Lower leg skin (tissue), 4 donors: Measurements from ENCODE around the gene WDR33. TPM values are rescaled to one million over a fixed set of nuclear protein-coding genes. Genes with fewer than 3 reads are reported as not detected.
A peak's percentile ranks its signal among the peaks of the same experiment; 100 is the strongest.

Experiments used
- DNase-seq, 2 donors: peaks; one replicate each; pipeline ENCODE4 v3.0.0-alpha.2; 2019; ENCODE audit warnings: low spot score in 2 of 2
- H3K4me3 ChIP-seq: fragments of 200-600 bp; sonication (generic); 2 replicates; pipeline ENCODE4 v1.5.1; 2017; ENCODE audit warnings: mild to moderate bottlenecking, low read depth; ENCODE audit not compliant: poor library complexity, severe bottlenecking
- POLR2A ChIP-seq, 2 donors: fragments of 450-650 bp; IDR thresholded peaks; one replicate each; pipeline ENCODE4 v1.6.1; 2016 to 2017; ENCODE audit warnings: antibody characterized with exemption in 2 of 2, mild to moderate bottlenecking in 1 of 2, moderate library complexity in 1 of 2
- WGBS, 2 donors: methylation state at CpG; one replicate each; pipeline ENCODE4 v1.1.5; 2018; 5-methylcytosine and 5-hydroxymethylcytosine counted together
- intact Hi-C: fragments of 100-400 bp; cut with DNase I; formaldehyde crosslinking; loops from one replicate; pipeline ENCODE4 v1.15.0; 2023; ENCODE audit warnings: low total_unique reads
- total RNA-seq, 4 donors: library from RNA; depleted of rRNA; stranded (reverse); fragments of >200 nt; gene quantifications; one replicate each; pipeline ENCODE4 v1.1.0, GENCODE V29; 2016
- TF ChIP-seq, protein P1 (sequence below), 3 donors: fragments of 450-650 bp; IDR thresholded peaks; one replicate each; pipeline ENCODE4 v1.5.1; 2016; ENCODE audit warnings: antibody characterized with exemption in 3 of 3, mild to moderate bottlenecking in 3 of 3, moderate library complexity in 2 of 3

WDR33 gene
- total RNA-seq, 4 donors from 2014 or later: 31.6 to 44.8 (median 32.5) TPM

DNA sequence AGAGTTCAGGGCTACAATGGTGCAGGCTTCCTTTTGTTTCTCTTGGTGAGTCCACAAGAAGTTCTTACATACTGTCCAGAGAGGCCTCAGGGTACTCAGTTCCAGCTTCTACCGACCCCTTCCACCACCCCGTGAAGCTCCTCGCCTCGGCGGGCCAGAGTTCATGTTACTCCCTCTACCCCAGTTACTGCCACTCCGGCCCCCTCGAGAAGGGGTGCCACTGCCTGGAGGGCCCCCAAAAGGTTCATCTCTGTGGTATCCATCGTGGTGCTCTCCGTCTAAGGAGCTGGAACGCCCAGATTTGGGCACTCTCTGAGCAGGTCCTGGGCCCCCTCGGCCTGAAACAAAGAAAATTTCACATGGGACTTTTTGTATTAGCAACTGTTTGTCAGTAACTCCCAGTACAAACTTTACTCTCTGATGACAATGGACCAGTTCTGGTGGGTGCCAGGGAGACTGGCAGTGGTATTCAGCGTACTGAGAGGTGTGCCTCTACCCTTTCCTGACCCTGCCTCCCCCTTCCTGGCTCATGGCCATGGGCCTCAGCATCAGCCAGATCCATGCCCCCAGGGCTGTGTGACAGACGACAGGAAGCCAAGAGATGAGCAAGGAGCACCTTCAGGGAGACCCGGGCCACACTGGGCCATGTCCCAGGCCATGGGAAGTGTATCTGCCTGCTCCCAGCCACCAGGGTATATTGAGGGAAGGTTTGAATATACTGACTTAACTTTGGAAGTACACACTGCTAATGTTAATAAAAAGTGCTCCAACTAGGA is 104.6 kb downstream of the WDR33 start:
- 87 to 88% methylated on average over 14 of the region's 14 CpGs for WGBS, 2 donors
- intact Hi-C loops: no loop called here
- TF ChIP-seq POLR2A (IDR thresholded peaks at IDR 0.05): no peak
- TF ChIP-seq, protein P1, sequence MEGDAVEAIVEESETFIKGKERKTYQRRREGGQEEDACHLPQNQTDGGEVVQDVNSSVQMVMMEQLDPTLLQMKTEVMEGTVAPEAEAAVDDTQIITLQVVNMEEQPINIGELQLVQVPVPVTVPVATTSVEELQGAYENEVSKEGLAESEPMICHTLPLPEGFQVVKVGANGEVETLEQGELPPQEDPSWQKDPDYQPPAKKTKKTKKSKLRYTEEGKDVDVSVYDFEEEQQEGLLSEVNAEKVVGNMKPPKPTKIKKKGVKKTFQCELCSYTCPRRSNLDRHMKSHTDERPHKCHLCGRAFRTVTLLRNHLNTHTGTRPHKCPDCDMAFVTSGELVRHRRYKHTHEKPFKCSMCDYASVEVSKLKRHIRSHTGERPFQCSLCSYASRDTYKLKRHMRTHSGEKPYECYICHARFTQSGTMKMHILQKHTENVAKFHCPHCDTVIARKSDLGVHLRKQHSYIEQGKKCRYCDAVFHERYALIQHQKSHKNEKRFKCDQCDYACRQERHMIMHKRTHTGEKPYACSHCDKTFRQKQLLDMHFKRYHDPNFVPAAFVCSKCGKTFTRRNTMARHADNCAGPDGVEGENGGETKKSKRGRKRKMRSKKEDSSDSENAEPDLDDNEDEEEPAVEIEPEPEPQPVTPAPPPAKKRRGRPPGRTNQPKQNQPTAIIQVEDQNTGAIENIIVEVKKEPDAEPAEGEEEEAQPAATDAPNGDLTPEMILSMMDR (IDR thresholded peaks at IDR 0.05): no peak
- DNase-seq: no peak
- H3K4me3 ChIP-seq: no peak overlapping the region

DNA sequence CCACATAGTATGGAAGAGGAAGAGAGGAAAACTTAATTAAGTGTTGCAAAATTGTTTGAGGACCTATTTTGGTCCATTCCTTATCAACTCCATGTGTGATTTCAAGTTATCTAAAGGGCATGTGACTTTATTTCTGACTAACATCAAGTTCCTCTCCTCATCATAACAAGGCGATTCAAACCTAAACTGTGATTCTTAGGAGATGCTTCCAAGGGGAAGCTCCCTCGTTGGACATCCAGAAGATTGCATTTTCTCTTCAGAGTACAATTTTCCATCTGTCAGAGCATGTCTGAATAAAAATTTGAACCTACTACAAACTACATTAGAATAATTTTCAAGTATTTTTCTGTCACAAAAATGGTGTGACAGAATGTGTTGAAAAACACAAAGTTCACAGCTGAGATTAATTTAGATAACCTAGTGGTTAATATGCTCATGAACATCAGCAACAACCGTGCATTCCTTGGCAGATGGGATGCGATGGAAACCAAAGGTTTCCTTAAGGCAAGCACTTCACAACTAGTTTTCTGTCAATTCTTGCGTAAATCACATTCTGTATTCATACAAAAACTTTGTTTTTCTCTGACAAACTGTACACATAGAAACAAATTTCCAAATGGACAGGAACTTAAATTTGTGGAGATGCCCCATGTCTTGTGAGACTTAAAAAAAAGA is 105.4 kb downstream of the WDR33 start:
- 56 to 60% methylated on average over 5 of the region's 5 CpGs for WGBS, 2 donors
- TF ChIP-seq POLR2A (IDR thresholded peaks at IDR 0.05): no peak
- TF ChIP-seq, protein P1 (IDR thresholded peaks at IDR 0.05): no peak
- DNase-seq: no peak
- no peak overlapping the region for H3K4me3 ChIP-seq
- intact Hi-C loops: no loop called here

DNA sequence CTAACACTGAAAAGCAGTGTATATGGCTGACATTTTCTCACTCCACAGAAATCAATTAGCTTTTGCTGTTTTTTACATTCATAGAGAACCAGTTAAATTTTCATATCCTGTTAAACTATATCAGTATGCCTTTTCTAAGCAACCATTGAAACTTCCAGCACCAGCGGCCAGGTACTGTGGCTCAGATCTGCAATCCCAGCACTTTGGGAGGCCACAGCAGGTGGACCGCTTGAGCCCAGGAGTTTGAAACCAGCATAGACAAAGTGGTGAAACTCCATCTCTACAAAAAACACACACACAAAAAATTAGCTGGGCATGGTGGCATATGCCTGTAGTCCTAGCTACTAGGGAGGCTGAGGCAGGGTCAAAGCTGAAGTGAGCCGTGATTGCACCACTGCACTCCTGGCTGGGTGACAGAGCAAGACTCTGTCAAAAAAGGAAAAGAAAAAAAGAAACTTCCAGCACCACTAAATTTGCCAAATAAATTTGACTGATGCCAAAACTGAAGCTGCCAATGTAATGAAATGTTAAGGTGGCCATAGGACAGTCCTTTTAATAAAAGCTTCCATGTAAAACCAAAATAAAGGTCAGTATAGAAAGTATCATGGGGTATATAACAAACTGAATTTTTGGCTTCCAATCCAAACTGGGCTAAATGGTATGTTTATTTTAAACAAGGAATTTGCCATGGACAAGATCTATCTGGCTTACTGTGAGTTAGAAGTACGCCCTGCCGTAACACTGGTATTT is 106.2 kb downstream of the WDR33 start:
- 55 to 67% methylated on average over 5 of the region's 5 CpGs for WGBS, 2 donors
- no peak overlapping the region for H3K4me3 ChIP-seq
- DNase-seq: peak in 1 of 2 donors; percentile 54
- TF ChIP-seq POLR2A (IDR thresholded peaks at IDR 0.05): no peak
- intact Hi-C loops: no loop called here

DNA sequence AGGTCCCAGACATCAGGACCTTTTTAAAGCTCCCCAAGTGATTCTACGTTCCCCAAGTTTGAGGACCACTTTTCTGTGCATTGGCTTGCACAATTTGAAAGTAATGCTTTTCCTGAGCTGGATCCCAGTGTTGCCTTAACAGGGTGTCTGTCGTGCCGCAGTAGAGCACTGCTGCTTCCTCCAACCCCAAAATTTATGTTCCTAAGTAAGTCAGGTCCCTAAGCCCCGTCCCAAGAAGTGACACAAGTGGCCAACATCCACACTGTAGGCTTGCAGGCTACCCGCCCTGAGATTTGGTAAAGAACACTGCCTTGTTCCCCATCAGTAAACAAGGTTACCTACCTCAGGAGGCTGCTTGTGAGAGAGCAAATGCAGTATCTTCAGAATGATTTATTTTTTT is 107.7 kb downstream of the WDR33 start:
- H3K4me3 ChIP-seq: no peak overlapping the region
- TF ChIP-seq POLR2A (IDR thresholded peaks at IDR 0.05): no peak
- TF ChIP-seq, protein P1 (IDR thresholded peaks at IDR 0.05): no peak
- intact Hi-C loops: no loop called here
- no peak for DNase-seq
- 92 to 94% methylated on average over 5 of the region's 5 CpGs for WGBS, 2 donors

DNA sequence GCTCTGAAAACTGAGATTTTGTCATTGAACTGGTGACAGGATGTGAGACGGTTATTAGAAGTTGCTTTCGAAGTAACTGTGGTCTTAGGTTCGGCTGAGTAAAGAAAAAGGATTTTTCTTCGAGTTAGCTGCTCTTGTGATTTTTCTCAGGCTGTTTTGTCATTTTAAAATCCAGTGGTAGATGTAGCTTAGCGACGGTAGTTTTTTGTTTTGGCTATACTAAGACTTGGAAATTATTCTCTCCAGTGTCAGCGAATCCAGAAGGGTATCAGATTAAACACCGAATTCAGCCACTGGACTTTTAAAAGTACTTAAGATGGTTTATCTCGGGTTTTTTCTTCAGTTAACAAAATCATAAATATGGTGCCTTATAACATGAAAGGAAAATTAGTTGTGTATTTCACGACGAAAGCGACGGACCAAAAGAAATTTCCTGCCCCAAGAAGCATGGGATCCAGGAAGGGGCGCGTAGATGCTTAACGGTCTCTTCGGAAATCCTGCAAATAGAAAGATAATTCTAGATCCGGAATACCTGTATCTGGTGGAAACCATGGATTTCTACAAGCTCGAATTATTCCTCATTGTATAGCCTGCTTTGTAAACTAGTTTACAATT is 108.5 kb downstream of the WDR33 start:
- no peak for TF ChIP-seq POLR2A (IDR thresholded peaks at IDR 0.05)
- TF ChIP-seq, protein P1 (IDR thresholded peaks at IDR 0.05): no peak
- intact Hi-C loops: no loop called here
- WGBS, 2 donors: 60 to 63% methylated on average over 19 of the region's 19 CpGs
- no peak for DNase-seq
- H3K4me3 ChIP-seq: peak overlapping the region; percentile 58
